Heart right ventricle (tissue), 16 donors: Measurements from ENCODE around the gene DKK3. TPM values are rescaled to one million over a fixed set of nuclear protein-coding genes. Genes with fewer than 3 reads are reported as not detected.

Source experiments
- ATAC-seq, 8 donors: fragments of 200-7000 bp; cut with Tn5 transposase; one replicate each; pipeline ENCODE4 v1.9.1; 2020; ENCODE audit warnings: mild to moderate bottlenecking in 8 of 8, moderate library complexity in 8 of 8, moderate number of reproducible peaks in 1 of 8
- DNase-seq, 2 donors: peaks; one replicate each; pipeline ENCODE4 v3.0.0-alpha.2; 2020
- H3K27ac ChIP-seq, 10 donors: fragments of 200-600 bp; sonication (generic) in 2 of 10; one replicate each; pipeline versions ENCODE4 v1.5.0 to v1.8.0; 2020 to 2022; ENCODE audit warnings: mild to moderate bottlenecking in 3 of 10
- H3K27me3 ChIP-seq, 7 donors: fragments of 200-600 bp; one replicate each; pipeline ENCODE4 v1.8.0; 2021 to 2022; ENCODE audit warnings: mild to moderate bottlenecking in 2 of 7
- H3K36me3 ChIP-seq, 9 donors: fragments of 200-600 bp; sonication (generic) in 1 of 9; one replicate each; pipeline versions ENCODE4 v1.5.0 to v1.8.0; 2020 to 2022; ENCODE audit warnings: mild to moderate bottlenecking in 2 of 9
- H3K4me1 ChIP-seq, 9 donors: fragments of 200-600 bp; sonication (generic) in 1 of 9; one replicate each; pipeline versions ENCODE4 v1.5.0 to v1.8.0; 2020 to 2022; ENCODE audit warnings: mild to moderate bottlenecking in 4 of 9
- H3K4me3 ChIP-seq, 10 donors: fragments of 200-600 bp; sonication (generic) in 2 of 10; one replicate each; pipeline versions ENCODE4 v1.5.0 to v1.8.0; 2020 to 2022; ENCODE audit warnings: mild to moderate bottlenecking in 7 of 10, moderate library complexity in 2 of 10
- H3K9me3 ChIP-seq, 11 donors: fragments of 200-600 bp in 10 of 11; sonication (generic) in 2 of 11; one replicate each; pipeline versions ENCODE4 v1.5.0 to v1.8.0; 2013 to 2022; ENCODE audit warnings: mild to moderate bottlenecking in 2 of 11, control low read depth in 1 of 11, moderate library complexity in 1 of 11
- WGBS, 2 donors: extraction: QIAGEN DNeasy Blood & Tissue Kit; methylation state at CpG; one replicate each; pipeline ENCODE4 v1.1.7; 2013; ENCODE audit warnings: inconsistent platforms in 1 of 2; 5-methylcytosine and 5-hydroxymethylcytosine counted together
- intact Hi-C, 10 donors: fragments of 100-400 bp; cut with DNase I; formaldehyde crosslinking; loops; one replicate each; pipeline versions ENCODE4 v1.11.1 to v1.14.2; 2022
- polyA plus RNA-seq, 2 donors: library from polyadenylated mRNA; stranded (reverse); fragments of 200-250 nt; gene quantifications; one replicate each; pipeline ENCODE4 v1.2.3, GENCODE V29; 2013
- total RNA-seq, 10 donors: library from RNA; stranded (reverse); fragmentation: NEBNext Ultra II Directional in 3 of 10; extraction: Animal tissue kit (Norgen Biotek cat#: 25700) in 3 of 10; gene quantifications; one replicate each; pipeline versions ENCODE4 v1.2.1 to v1.2.4, GENCODE V29; 2021 to 2023
- TF ChIP-seq, protein P1 (sequence below), 9 donors: fragments of 200-600 bp; sonication (generic) in 2 of 9; IDR thresholded peaks; one replicate each; pipeline versions ENCODE4 v1.5.0 to v1.8.0; 2021 to 2022; ENCODE audit warnings: antibody characterized with exemption in 9 of 9, mild to moderate bottlenecking in 5 of 9, moderate library complexity in 1 of 9
- donor health status: Arrhythmogenic right ventricular cardiomyopathy.
- donor health status: ischemic (EF 13 %, LVEDD 7.1; RV severe dilation, severe dysfunction).
- donor health status: healthy with polysubstance abuse.
- donor health status: DM: no; HTN: yes; CAD: no.
- donor health status: DM: no; HTN: no; CAD: no.
- donor health status: ischemic (EF 25% LVEDD 6.9; RV normal size, moderate dysfunction).
- donor health status: ischemic (EF 25% LVEDD 5.7; RV mildly dilated, moderate dysfunction).
- donor health status: healthy.
- donor health status: DM: yes; HTN: yes; CAD: no.
- donor health status: Ischemic cardiomyopathy.
- donor health status: ischemic (EF 35%, LVEDD 5.7; RV mildly dilated, moderate dysfunction).
- donor health status: nonischemic (EF 11% LVEDD 7.7; RV severe dilation, severe dysfunction).
- donor health status: DM: yes; HTN: yes; CAD: no.
- donor health status: PGD.
- donor health status: ischemic (EF 29% LVEDD 5.4; RV normal size, mild dysfunction).
- donor health status: nonischemic (EF 23%, LVEDD 6.1; RV moderate dilation, normal function).

The DKK3 gene
- total and polyA plus RNA-seq, 12 donors = 113 to 1,034 (median 601) TPM

DNA sequence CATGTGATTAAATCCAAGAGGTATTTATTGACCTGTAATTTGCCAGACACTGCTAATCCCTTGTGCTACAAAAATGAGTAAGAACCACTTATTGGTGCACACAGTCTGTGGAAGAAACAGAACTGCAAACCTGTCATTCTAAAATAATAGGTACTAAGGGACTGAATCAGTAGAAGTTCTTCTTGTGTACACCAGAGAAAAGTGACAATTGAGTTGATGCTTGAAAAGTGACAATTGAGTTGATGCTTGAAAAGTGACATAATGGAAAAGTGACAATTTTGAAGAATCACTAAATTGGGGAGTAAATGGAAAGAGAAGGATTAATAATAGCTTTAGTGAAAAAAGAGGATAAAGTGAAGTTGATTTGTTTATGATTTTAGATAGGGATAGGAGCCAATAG, 56.4 kb downstream of the DKK3 start:
- no peaks in the 10 kb centered on the region for H3K9me3 ChIP-seq
- H3K4me3 ChIP-seq = no peak overlapping the region
- intact Hi-C loops = loop anchor here in 2 of 10 donors (5.0 to 10.0 kb wide), 2 partner anchors 90 to 333 kb away; no protein-coding TSS in a partner anchor
- TF ChIP-seq, protein P1, sequence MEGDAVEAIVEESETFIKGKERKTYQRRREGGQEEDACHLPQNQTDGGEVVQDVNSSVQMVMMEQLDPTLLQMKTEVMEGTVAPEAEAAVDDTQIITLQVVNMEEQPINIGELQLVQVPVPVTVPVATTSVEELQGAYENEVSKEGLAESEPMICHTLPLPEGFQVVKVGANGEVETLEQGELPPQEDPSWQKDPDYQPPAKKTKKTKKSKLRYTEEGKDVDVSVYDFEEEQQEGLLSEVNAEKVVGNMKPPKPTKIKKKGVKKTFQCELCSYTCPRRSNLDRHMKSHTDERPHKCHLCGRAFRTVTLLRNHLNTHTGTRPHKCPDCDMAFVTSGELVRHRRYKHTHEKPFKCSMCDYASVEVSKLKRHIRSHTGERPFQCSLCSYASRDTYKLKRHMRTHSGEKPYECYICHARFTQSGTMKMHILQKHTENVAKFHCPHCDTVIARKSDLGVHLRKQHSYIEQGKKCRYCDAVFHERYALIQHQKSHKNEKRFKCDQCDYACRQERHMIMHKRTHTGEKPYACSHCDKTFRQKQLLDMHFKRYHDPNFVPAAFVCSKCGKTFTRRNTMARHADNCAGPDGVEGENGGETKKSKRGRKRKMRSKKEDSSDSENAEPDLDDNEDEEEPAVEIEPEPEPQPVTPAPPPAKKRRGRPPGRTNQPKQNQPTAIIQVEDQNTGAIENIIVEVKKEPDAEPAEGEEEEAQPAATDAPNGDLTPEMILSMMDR (IDR thresholded peaks at IDR 0.05) = no peak
- peaks cover 0 to 26% (median 9%) of the 10 kb centered on the region in 9 donors for H3K4me1 ChIP-seq
- no peaks in the 10 kb centered on the region for H3K27me3 ChIP-seq
- DNase-seq (no peak), ATAC-seq (no peak)
- H3K27ac ChIP-seq = peak overlapping the region in 2 of 10 donors; percentile 1 to 39
- H3K36me3 ChIP-seq = peaks cover 0 to 100% (median 44%) of the 10 kb centered on the region in 9 donors

DNA sequence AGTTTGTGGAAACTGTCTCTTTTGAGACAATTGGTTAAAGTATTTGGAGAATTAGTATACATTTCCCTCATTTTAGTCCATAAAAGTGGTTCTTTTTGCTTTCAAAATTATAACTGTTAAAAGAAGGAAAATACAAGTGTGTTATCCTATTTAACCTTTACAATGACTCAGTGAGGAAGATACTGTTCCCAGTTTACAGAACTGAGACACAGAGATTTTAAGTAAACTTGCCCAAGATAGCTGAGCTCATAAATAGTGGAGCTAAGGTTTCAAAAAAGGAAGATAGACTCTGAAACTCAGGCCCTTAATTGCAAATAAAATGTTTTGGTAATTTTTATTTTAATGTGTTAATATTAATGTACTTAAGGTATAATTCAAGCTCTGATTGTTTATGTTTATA, 58.9 kb downstream of the DKK3 start:
- intact Hi-C loops = no loop called here
- TF ChIP-seq, protein P1 (IDR thresholded peaks at IDR 0.05) = no peak
- Histone ChIP-seq H3K27me3 (no peaks in the 10 kb centered on the region), H3K4me3 (no peak overlapping the region), H3K27ac (peak overlapping the region in 1 of 10 donors; percentile 64), H3K4me1 (peaks cover 0 to 38% (median 14%) of the 10 kb centered on the region in 9 donors), H3K36me3 (peaks cover 0 to 97% (median 26%) of the 10 kb centered on the region in 9 donors), H3K9me3 (no peaks in the 10 kb centered on the region)
- ATAC-seq (no peak), DNase-seq (no peak)

DNA sequence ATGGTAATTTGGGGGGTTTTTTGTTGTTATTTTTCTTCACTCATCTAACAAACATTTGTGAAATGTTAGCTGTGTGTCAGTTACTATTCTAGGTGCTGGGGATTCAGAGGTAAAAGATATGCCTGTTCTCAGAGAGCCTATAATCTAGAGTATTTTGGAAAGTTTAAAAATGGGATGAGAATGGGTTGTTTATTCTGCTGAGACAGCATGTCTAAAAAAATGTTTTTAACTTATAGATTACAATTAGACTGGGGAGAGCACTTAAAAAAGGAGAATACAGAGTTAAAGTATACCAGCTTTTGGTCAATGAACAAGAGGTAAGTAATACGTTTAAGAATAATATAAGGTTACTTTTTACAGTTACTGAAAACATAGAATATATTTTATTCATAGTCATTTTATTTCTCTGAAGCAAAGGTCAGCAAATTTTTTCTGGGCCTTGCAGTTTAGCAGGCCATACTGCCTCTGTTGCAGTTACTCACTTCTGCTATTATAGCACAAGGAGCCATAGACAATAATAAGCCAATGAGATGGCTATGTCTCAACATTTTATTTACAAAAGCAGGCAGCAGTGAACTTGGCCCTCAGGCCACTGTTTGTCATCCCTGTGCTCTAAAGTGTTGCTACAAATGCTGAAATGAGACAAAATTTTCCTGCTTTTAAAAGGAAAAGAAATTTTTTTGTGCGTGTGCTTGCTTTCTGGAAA, 60.0 kb downstream of the DKK3 start:
- no peaks in the 10 kb centered on the region for H3K27me3 ChIP-seq
- TF ChIP-seq, protein P1 (IDR thresholded peaks at IDR 0.05) = no peak
- peak overlapping the region in 7 of 10 donors; percentile 5 to 64 (median 43) for H3K27ac ChIP-seq
- peaks cover 0 to 97% (median 23%) of the 10 kb centered on the region in 9 donors for H3K36me3 ChIP-seq
- WGBS, 2 donors = 89 to 92% methylated on average over 2 of the region's 2 CpGs
- intact Hi-C loops = no loop called here
- H3K4me1 ChIP-seq = peaks cover 0 to 38% (median 17%) of the 10 kb centered on the region in 9 donors
- DNase-seq (no peak), ATAC-seq (peak in 2 of 8 donors; percentile 44 to 47)
- H3K9me3 ChIP-seq = no peaks in the 10 kb centered on the region
- H3K4me3 ChIP-seq = no peak overlapping the region

DNA sequence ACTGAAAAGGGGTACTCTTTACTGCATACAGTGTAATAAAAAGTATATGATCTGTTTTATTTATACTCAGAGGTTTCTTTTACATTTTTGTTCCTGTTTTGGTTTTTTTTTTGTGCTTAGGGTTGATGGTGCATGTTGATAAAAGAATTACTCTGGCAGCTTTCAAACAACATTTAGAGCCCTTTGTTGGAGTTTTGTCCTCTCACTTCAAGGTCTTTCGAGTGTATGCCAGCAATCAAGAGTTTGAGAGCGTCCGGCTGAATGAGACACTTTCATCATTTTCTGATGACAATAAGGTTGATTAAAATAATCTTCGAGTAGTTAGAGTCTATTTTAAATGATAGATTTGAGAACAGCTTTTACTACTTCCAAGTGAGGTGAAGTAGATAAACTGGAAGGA, 60.6 kb downstream of the DKK3 start:
- H3K36me3 ChIP-seq = peaks cover 0 to 97% (median 18%) of the 10 kb centered on the region in 9 donors
- DNase-seq = no peak
- H3K9me3 ChIP-seq = no peaks in the 10 kb centered on the region
- no peaks in the 10 kb centered on the region for H3K27me3 ChIP-seq
- H3K4me3 ChIP-seq = no peak overlapping the region
- peak overlapping the region in 7 of 10 donors; percentile 5 to 64 (median 43) for H3K27ac ChIP-seq
- no peak for ATAC-seq
- intact Hi-C loops = no loop called here
- peaks cover 0 to 38% (median 17%) of the 10 kb centered on the region in 9 donors for H3K4me1 ChIP-seq
- TF ChIP-seq, protein P1 (IDR thresholded peaks at IDR 0.05) = no peak
- WGBS, 2 donors = 56 to 58% methylated on average over 4 of the region's 4 CpGs
